NCI-H2227 treated with DMSO at 0.1 percent for 48 hours (cell line): ENCODE results near the gene CTSC.
"Not testable (repeated sequence)": the region's sequence is repeated elsewhere in the genome, so short reads cannot be mapped to it uniquely, and the experiment has no call there.

Experiments used
- DNase-seq: peaks from one replicate; lab custom pipeline; 2025; lab: John Stamatoyannopoulos, UW

The CTSC gene

GRCh38 chr11:88352139-88352538, 14.6 kb upstream of the CTSC start:
- DNase-seq, result no peak

GRCh38 chr11:88348870-88349269, 11.3 kb upstream of the CTSC start:
- no peak for DNase-seq

- DNase-seq, result no peak
Measured at GRCh38 chr11:88345949-88346348, 8.4 kb upstream of the CTSC start.

- DNase-seq, result no peak
Measured at GRCh38 chr11:88345408-88345807, 7.9 kb upstream of the CTSC start.

GRCh38 chr11:88344869-88345268, 7.3 kb upstream of the CTSC start:
- no peak for DNase-seq

- DNase-seq, result no peak
Measured at GRCh38 chr11:88341522-88342251, 4.2 kb upstream of the CTSC start.

- DNase-seq, result no peak
Measured at GRCh38 chr11:88340366-88340935, 2.9 kb upstream of the CTSC start.

- no peak for DNase-seq
Measured at GRCh38 chr11:88337987-88338668, 592 bp upstream of the CTSC start.

GRCh38 chr11:88335284-88335683, 2.3 kb downstream of the CTSC start:
- DNase-seq, result no peak

- DNase-seq, result no peak
Measured at GRCh38 chr11:88333862-88334261, 3.7 kb downstream of the CTSC start.

GRCh38 chr11:88332851-88333250, 4.7 kb downstream of the CTSC start:
- DNase-seq, result no peak

GRCh38 chr11:88330826-88331428, 6.6 kb downstream of the CTSC start:
- no peak for DNase-seq

GRCh38 chr11:88329563-88330250, 7.8 kb downstream of the CTSC start:
- DNase-seq, result no peak

- no peak for DNase-seq
Measured at GRCh38 chr11:88327462-88328143, 9.9 kb downstream of the CTSC start.

- DNase-seq, result no peak
Measured at GRCh38 chr11:88327061-88327460, 10.5 kb downstream of the CTSC start.

- DNase-seq, result no peak
Measured at GRCh38 chr11:88326099-88326498, 11.4 kb downstream of the CTSC start.

- no peak for DNase-seq
Measured at GRCh38 chr11:88324562-88325345, 12.8 kb downstream of the CTSC start.

GRCh38 chr11:88322881-88323280, 14.7 kb downstream of the CTSC start:
- not testable (repeated sequence) for DNase-seq

GRCh38 chr11:88321412-88321811, 16.1 kb downstream of the CTSC start:
- not testable (repeated sequence) for DNase-seq

- DNase-seq, result no peak
Measured at GRCh38 chr11:88320149-88320559, 17.4 kb downstream of the CTSC start.

- DNase-seq, result no peak
Measured at GRCh38 chr11:88318017-88318416, 19.5 kb downstream of the CTSC start.
